HL-60 (cell line): ENCODE measurements around the gene SLC44A4.

ENCODE experiments used
- DNase-seq, 2 experiments: peaks; one replicate each; pipeline ENCODE4 v3.0.0-alpha.2; 2010 to 2020; ENCODE audit warnings: low read depth in 1 of 2, low spot score in 1 of 2
- H3K27ac ChIP-seq: fragments of 250-450 bp; sonication (Bioruptor Pico); replicated peaks from 2 replicates; pipeline ENCODE4 v1.5.1; 2020; ENCODE audit warnings: mild to moderate bottlenecking, moderate library complexity
- H3K27me3 ChIP-seq: fragments of 250-450 bp; sonication (Bioruptor Pico); 2 replicates; pipeline ENCODE4 v1.5.1; 2021; ENCODE audit warnings: mild to moderate bottlenecking, moderate library complexity; ENCODE audit not compliant: insufficient read depth, poor library complexity, severe bottlenecking
- H3K4me3 ChIP-seq: replicated peaks from 2 replicates; pipeline ENCODE4 v1.5.1; 2011; ENCODE audit warnings: mild to moderate bottlenecking, control low read depth, low read length; ENCODE audit not compliant: insufficient read depth
- CTCF ChIP-seq: IDR thresholded peaks from one replicate; pipeline ENCODE4 v1.5.1; 2011; ENCODE audit warnings: low read length, control low read depth, inconsistent platforms; ENCODE audit not compliant: insufficient read depth
- GABPA ChIP-seq: IDR thresholded peaks from 2 replicates; pipeline ENCODE4 v1.6.1; 2012; ENCODE audit warnings: low read depth
- POLR2AphosphoS5 ChIP-seq: IDR thresholded peaks from 2 replicates; pipeline ENCODE4 v1.6.1; 2012; ENCODE audit warnings: low read depth
- REST ChIP-seq: IDR thresholded peaks from 2 replicates; pipeline ENCODE4 v1.6.1; 2012; ENCODE audit warnings: low read depth; ENCODE audit not compliant: insufficient replicate concordance
- SPI1 ChIP-seq: IDR thresholded peaks from 2 replicates; pipeline ENCODE4 v1.6.1; 2012; ENCODE audit warnings: low read depth, mild to moderate bottlenecking, borderline replicate concordance

SLC44A4 gene

GRCh38 chr6:31877651-31878161, 1.1 kb downstream of the SLC44A4 start:
- no peak overlapping the region for H3K27ac ChIP-seq
- no peak for DNase-seq

GRCh38 chr6:31877125-31877650, 1.6 kb downstream of the SLC44A4 start:
- TF ChIP-seq SPI1 (no peak), GABPA (no peak), POLR2AphosphoS5 (no peak), CTCF (no peak), REST (no peak)
- Histone ChIP-seq H3K27me3 (no peaks in the 10 kb centered on the region), H3K27ac (no peak overlapping the region), H3K4me3 (no peak overlapping the region)
- no peak for DNase-seq

More at GRCh38 chr6:31877651-31878161, 1.1 kb downstream of the SLC44A4 start:
- no peak overlapping the region for H3K4me3 ChIP-seq
- TF ChIP-seq GABPA (no peak), POLR2AphosphoS5 (no peak), SPI1 (no peak), REST (no peak), CTCF (no peak)
- no peaks in the 10 kb centered on the region for H3K27me3 ChIP-seq

- H3K27me3 ChIP-seq = no peaks in the 10 kb centered on the region
- H3K4me3 ChIP-seq = no peak overlapping the region
- TF ChIP-seq CTCF = no peak
- TF ChIP-seq POLR2AphosphoS5 = no peak
- TF ChIP-seq SPI1 = no peak
- no peak overlapping the region for H3K27ac ChIP-seq
- no peak for DNase-seq
Measured at GRCh38 chr6:31876357-31876756, 2.4 kb downstream of the SLC44A4 start.

DNA sequence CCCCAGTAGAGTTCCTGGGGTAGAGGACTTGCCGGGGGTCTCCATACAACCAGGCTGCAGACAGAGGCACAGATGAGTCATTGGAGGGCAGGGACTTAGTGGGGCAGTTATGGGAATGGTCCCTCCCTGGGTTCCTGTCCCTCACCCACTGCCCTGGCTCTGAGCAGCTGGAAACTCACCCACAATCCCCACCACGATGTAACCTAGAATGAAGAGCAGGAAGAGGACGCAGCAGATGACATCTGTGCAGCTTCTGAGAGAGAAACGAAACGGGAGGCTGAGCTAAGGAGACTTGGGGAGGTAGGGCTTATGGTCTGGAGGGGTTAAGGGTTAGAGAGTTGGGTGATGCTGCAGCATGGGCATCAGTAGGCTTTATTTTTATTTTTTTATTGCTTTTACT, 2.9 kb downstream of the SLC44A4 start:
- Histone ChIP-seq H3K4me3 (no peak overlapping the region), H3K27me3 (no peaks in the 10 kb centered on the region), H3K27ac (no peak overlapping the region)
- no peak for TF ChIP-seq SPI1
- TF ChIP-seq CTCF = no peak
- TF ChIP-seq POLR2AphosphoS5 = no peak
- no peak for DNase-seq
